ENCODE results near the gene GRK5.

GRCh38 chr10:119410361-119411116 lies 203.2 kb downstream of the GRK5 start:
- TF ChIP-seq CTCF (IDR thresholded peaks at IDR 0.05) (no peak), POLR2A (IDR thresholded peaks at IDR 0.05) (no peak), EP300 (IDR thresholded peaks at IDR 0.05) (no peak)

Measured in tibial nerve (tissue), 4 donors.